GM19467 (cell line): ENCODE data around the gene B3GLCT.
"Not testable (repeated sequence)": the region's sequence is repeated elsewhere in the genome, so short reads cannot be mapped to it uniquely, and the experiment has no call there.

Experiments
- ATAC-seq: cut with Tn5 transposase; IDR thresholded peaks from one replicate; pipeline ENCODE4 v1.9.1; 2021; ENCODE audit warnings: mild to moderate bottlenecking, moderate library complexity; ENCODE audit not compliant: unreplicated experiment

The B3GLCT gene

DNA sequence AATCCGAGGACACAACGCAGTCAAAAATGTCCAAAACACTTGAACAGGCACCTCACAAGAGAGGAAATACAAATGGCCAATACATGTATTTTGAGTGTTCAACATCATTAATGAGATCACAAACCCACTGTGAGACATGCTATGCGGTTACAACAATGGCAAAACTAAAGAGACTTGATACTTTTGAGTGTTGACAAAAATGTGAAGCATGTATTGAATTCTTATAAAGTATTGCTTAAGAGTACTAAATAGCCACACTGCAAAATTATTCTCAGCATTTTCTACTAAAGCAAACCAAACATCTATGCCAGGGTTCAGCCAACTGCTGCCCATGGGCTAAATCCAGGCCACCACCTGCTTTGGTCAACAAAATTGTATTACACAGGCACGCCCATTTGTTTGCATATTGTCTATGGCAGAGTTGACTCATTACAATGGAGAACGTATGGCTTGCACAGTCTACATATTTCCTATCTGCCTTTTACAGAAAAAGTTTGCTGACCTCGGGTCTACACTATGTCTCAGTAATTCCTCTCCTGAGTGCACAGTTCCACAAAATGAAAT lies 135.3 kb downstream of the B3GLCT start:
- no peak for ATAC-seq

DNA sequence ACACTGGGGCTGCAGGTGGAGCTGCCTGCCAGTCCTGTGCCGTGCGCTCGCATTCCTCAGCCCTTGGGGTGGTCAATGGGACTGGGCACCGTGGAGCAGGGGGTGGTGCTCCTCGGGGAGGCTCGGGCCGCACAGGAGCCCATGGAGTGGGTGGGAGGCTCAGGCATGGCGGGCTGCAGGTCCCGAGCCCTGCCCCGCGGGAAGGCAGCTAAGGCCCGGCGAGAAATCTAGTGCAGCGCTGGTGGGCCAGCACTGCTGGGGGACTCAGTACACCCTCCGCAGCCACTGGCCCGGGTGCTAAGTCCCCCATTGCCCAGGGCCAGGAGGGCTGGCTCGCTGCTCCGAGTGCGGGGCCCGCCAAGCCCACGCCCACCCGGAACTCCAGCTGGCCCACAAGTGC lies 139.8 kb downstream of the B3GLCT start:
- ATAC-seq: not testable (repeated sequence)

DNA sequence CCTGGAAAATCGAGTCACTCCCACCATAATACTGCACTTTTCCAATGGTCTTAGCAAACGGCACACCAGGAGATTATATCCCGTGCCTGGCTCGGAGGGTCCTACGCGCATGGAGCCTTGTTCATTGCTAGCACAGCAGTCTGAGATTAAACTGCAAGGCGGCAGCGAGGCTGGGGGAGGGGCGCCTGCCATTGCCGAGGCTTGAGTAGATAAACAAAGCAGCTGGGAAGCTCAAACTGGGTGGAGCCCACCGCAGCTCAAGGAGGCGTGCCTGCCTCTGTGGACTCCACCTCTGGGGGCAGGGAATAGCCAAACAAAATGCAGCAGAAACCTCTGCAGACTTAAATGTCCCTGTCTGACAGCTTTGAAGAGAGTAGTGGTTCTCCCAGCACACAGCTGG lies 141.1 kb downstream of the B3GLCT start:
- ATAC-seq: not testable (repeated sequence)

DNA sequence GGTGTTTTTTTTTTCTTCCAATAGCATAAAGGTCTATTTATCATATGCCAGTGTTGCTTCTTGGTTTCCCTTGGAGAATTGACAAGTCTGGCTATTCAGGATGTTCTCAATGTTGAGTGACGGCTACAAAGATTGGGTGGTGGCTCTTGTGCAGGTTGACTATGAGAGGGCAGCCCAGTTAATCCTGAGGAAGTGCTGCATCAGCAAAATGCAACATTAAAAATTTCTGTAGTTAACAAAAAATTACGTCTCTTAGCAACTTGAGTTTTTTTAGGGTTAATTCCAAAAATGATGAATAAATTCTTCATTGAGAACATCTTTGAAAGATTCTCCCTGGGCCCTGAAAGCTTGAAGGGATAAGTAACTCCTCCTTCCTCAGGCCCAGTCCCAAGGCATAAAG lies 147.1 kb downstream of the B3GLCT start:
- ATAC-seq: no peak

DNA sequence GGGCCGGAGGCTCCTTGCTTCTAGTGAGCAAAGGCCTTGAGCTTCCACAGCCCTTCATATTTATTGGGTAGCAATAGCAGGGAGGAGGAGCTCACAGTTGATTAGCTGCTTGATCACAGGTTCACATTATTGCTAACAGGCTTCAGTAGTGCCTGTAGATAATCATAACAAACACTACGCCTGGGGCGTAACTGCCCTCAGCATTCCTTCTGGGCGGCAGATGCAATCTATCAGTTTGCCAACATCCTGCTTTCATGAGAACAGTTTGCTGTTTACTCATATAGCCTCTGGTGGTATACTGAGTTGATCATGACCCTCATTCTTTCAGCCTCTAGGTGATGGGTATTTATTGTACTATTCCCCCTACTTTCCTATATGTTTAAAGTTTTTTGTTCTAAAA lies 149.4 kb downstream of the B3GLCT start:
- ATAC-seq: no peak

DNA sequence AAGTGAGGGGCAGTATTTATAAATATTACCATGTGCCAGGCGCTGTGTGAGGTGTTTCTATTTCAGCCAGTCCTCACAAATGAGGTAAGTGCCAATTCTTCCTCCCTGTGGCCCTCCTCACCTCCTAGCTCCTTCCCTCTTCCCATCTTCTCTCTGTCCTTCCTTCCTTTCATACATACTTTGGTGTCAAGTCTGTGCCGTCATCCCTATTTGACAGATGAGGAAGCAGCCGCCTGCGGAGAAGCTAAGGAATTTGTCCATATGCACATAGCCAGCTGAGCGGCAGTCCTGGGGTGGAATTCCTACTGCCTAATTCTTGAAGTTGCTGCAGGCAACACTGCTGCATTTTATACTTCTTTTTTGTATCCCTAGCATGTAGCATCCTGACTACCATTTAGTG lies 150.8 kb downstream of the B3GLCT start:
- no peak for ATAC-seq

DNA sequence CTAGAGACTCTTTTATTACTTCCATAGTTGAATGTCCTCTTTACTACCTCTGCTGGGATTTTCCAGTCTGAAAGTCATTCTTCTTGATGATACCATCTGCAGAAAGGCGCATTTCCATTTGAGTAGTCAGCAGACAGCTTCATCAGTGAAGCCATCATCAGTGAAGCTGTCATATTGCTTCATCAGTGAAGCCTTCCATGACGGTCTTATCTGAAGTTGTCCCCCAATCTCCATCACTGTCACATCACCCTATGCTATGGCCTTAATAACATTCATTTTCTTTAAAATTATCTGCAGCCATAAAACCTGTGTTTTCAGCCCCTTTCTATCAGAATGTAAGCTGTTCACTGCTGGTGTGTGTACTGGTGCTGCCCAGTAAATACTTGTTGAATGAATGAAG lies 151.6 kb downstream of the B3GLCT start:
- no peak for ATAC-seq

DNA sequence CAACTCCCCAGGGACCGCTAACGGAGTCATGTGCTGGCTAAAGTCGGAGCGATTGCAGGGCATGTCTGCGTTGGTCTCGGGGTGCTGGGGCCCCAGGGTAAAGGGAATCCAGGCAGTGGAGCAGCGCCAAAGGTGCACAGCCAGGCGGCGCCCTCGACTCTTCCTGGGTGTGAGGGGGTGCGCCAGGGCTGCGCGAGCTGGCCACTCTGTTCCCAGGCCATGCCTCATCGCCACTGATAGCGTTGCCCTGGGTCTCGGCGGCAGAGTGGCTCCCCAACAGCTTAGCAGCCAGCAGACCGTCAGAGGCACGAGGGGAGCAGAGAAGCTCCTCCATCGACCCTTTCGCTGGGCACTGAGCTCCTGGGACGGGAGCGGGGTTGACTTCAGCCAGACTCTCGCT lies 152.7 kb downstream of the B3GLCT start:
- no peak for ATAC-seq

DNA sequence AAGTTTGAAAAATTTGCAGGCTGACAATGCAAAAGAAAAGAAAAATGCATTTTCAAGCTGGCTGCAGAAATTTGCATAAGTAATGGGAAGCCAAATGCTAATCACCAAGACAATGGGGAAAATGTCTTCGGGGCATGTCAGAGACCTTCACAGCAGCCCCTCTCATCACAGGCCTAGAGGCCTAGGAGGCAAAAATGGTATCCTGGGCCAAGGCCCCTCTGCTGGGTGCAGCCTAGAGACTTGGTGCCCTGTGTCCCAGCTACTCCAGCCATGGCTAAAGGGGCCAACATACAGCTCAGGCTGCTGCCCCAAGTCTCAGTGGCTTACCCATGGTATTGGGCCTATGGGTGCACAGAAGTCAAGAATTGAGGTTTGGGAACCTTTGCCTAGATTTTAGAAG lies 155.2 kb downstream of the B3GLCT start:
- ATAC-seq: no peak

DNA sequence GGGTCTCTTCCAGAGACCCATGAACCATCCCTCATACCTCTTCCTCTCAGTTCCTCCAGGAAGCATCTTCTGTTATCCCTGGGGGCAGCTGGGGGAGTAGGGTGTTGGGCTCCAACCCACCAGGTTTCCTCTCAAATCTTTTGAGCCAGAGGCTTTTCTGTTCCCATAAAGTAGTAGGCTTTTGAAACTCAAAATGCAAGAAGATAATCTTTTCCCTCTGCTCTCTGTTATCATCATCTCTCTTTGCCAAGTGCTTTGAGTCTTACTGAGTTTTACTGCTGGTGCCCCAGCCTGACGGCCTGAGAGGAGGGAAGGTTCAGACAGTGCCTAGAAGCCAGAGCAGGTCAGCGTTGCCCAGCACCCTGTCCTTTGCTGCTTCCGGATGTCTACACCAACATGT lies 157.2 kb downstream of the B3GLCT start:
- no peak for ATAC-seq

DNA sequence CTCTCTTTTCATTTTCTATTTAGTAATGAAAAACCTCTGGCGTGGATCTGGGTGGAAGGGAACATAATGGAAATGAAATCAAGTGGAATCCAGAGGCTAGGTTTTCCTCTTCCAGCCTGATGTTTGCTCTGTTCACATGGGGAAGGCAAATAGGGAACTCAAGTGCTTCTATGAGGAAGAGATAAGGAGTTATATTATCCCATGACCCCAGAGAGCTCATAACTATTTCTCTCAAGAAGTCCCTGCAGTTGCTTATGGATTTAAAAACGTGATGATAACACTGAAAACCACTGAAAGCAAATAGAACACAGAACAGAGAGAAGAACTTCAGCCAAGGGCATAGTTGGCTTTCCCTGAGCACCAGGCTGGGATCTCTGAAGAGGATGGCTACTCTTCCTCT lies 157.8 kb downstream of the B3GLCT start:
- ATAC-seq: no peak

DNA sequence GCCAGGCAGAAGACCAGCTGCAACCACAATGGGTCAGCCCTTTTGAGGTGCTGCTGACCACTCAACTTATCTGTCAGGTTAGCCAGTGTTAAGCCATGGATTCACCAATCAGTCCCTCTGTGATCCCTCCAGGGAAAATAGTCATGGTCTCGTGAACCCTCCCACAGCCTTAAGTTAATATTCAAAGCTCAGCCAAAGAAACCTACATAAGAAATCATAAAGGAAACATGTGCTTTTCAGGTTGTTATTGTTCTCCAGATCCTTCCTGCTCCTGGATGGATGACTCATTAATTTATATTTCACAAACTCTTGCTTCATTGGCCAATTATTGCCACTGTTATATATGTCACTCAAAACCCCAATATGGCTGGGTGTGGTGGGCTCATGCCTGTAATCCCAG lies 161.9 kb downstream of the B3GLCT start:
- no peak for ATAC-seq

DNA sequence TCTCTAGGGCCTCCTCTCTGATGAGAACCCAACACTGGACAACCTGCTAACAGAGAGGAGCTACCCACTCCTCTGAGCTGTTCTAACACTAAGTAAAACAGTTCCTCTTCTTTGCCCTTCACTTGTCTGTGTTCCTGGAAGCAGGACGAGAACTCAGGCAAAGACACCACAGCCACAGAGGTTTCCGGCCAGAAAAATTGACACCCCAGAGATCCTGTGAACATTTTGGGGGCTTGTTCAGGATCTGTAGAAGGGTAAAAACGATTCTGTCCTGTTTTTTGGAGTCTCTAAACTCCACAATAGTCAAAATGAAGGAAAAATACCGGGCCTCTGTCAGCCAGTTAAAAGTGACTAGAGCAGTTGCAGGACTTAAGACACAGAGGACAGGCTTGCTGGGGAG lies 165.9 kb downstream of the B3GLCT start:
- no peak for ATAC-seq

DNA sequence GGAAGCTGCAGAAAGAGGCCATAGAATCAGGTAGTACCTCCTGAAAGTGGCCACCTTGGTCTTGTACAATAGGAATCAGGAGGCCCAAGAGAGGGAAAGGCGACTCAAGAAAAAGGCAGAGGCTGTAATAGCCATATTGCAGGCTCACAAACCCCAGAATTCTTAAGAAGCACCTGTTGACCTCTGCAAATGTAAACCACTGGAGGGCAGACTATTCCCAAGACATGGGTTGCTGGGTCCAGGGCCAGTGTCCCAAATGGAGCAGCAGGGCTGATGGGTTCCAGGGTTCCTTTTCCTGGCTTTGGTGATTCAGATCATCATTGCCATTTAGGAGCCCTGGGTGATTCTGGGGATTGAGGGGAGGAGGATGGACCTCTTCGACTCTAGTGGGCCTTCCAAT lies 167.6 kb downstream of the B3GLCT start:
- no peak for ATAC-seq

DNA sequence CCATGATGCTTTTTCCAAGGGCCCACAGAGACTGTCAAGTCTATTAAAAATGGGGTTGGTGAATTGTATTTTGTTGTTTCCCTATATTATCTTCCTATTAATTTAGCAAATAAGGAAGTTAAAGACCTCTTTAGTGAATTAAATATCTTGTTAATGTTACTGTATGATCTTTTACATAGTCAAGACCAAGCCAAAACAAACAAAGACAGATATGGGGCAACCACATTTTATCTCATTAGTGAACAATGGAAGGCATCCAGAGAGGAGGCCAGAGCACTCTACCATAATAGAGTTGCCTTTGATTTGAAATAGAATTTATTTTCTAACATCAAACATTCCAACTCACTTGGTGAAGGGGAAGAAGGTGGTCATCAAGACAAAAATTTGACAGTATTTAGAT lies 169.4 kb downstream of the B3GLCT start:
- no peak for ATAC-seq

DNA sequence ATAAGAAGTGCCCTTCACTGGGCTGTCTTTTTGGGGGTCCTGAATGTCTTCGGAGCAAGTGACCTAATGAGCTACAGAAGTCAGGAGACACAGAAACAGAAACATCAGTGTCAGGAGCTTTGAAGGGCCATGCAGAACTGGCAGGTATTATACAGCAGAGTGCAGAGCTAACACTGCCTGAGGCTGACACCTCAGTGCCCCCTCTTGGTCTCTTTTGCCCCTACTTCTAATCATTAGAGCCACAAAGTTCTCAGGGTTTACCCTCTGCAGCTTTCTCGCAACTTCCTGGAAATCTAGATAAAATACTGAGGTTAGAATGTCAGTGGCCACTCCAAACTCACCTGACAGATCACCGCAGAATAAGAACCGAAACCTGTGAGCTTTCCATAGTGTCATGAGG lies 172.7 kb downstream of the B3GLCT start:
- ATAC-seq: no peak

DNA sequence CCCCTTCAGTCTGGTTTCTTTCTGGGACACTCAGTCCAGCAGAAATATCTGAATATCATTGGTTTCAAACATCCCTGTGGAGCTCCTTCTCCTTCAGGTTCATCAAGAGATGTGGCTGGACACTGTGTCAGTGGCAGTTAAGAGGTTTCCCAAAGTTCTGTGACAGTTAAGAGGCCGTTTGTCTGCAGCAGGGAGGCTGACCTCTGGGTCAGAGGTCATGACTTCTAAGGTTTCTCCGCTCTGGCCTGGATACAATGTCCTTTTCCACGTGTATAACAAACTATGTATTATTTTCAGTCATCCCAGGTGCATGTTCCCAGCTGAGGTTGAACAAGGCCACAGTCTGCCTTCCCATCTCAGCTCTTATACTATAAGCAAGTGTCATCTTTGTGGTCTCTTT lies 174.9 kb downstream of the B3GLCT start:
- no peak for ATAC-seq

DNA sequence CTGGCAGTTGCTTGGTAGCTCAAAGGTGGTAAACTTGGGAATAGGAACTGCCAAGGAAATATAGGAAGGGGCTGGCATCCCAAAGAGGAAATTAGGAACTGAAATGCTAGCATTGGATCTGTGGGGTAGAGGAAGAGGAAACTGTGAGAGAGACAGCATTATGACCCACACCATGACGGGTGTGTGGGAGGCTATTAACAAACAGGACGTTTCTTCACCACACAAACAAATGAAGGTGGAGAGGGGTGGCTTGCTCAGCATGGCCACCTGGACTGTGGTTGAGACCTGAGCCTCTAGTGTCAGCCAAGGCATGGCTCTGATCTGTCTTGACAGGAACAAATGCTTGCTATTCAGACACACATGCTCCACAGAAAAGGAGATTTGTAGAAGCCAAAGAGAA lies 178.2 kb downstream of the B3GLCT start:
- no peak for ATAC-seq

DNA sequence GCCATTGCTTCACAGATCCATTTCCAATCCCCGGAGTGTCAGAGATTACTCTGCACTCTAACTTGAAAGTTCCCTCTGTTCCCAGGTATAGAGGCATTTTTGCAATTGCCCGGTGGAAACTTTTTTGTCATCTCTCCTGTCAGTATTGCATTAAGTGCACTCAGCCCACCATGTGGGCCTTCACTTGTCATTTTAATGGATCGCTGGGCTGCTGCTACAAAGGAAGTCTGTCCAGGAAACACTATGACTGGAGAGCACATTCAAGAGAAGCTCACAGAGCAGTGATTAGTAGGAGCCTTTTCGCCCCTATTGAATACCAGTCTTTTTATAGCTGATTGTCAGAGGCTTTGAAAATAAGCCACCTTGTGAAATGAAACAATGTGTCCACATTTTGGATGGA lies 180.9 kb downstream of the B3GLCT start:
- ATAC-seq: no peak
